ENCODE data around the gene CCDC107.

Gene CCDC107

DNA sequence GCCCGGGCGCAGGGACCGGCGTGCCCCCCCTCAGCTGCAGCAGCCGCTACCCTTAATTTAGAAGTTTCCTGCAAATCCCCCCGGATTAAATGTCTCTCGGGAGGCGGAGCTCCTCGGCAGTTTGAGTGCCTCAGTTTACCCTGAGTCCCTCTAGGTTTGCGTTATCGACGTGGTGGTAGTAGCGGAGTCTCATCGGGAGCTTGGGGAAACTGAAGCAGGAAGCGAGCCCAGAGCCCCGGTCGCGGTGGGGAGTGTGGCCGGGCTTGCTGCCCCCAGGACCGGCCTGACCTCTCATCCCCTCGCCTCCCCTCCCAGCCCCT lies 32.2 kb downstream of the CCDC107 start:
- H3K4me3 ChIP-seq (ENCODE audit: low read length) = peak overlapping the region; percentile 58
- TF ChIP-seq, protein P1, sequence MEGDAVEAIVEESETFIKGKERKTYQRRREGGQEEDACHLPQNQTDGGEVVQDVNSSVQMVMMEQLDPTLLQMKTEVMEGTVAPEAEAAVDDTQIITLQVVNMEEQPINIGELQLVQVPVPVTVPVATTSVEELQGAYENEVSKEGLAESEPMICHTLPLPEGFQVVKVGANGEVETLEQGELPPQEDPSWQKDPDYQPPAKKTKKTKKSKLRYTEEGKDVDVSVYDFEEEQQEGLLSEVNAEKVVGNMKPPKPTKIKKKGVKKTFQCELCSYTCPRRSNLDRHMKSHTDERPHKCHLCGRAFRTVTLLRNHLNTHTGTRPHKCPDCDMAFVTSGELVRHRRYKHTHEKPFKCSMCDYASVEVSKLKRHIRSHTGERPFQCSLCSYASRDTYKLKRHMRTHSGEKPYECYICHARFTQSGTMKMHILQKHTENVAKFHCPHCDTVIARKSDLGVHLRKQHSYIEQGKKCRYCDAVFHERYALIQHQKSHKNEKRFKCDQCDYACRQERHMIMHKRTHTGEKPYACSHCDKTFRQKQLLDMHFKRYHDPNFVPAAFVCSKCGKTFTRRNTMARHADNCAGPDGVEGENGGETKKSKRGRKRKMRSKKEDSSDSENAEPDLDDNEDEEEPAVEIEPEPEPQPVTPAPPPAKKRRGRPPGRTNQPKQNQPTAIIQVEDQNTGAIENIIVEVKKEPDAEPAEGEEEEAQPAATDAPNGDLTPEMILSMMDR (IDR thresholded peaks at IDR 0.05; ENCODE audit: insufficient read depth, low read depth, low read length, missing control alignments) = no peak
- no peak for DNase-seq (ENCODE audit: low read depth)

DNA sequence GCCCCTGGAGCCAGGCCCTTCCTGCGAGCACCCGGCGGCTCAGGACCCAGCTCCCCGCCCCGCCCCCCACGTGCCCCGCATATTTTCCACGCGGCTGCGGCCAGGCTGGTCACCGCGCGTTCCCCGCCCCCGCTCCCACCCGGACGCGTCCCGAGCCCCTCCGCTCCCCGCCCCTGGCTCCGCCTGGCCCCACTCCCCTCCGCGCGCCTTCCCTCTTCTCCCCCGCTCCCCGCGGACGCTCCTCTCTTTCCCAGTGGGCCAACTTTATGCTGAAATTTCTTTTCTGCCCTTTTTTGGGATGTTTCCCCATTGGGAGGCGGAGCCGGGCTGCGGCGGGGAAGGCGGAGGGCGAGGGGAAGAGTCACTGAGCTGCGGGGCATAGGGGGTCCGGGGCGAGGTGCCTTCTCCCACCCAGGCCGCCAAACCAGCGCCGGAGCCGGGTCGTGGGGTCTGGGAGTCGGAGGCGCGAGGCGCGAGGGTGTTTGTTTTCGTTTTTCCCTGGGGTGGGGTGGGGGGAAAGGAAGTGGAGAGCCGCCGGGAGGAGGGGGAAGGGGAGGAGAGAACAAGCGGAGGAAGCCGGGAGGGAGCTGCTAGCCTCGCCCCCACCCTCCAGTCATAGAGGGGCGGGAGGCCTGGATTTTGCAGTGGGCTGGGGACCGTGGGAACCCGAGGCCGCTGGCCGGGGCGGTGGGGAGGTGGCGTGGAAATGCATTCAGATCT lies 32.7 kb downstream of the CCDC107 start:
- H3K4me3 ChIP-seq (ENCODE audit: low read length) = peak overlapping the region; percentile 58
- TF ChIP-seq, protein P1 (IDR thresholded peaks at IDR 0.05; ENCODE audit: insufficient read depth, low read depth, low read length, missing control alignments) = no peak
- no peak for DNase-seq (ENCODE audit: low read depth)

DNA sequence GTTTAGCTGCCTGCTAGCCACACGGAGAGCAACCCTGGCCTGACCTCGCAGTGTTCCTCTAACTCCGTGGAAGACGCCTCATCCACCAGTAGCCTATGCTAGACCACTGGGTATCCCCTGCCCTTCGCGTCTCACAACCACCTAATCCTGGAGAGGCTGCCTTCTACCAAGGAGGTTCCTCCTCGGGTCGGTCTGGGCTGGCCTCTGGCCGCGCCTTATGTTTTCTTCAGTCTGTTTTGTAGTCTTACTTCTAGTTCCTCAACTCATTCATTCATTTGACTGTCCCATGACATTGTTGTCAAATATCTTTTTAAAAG lies 33.2 kb downstream of the CCDC107 start:
- H3K4me3 ChIP-seq (ENCODE audit: low read length) = peak overlapping the region; percentile 58
- DNase-seq (ENCODE audit: low read depth) = no peak
- TF ChIP-seq, protein P1 (IDR thresholded peaks at IDR 0.05; ENCODE audit: insufficient read depth, low read depth, low read length, missing control alignments) = no peak

- TF ChIP-seq, protein P1 (IDR thresholded peaks at IDR 0.05; ENCODE audit: insufficient read depth, low read depth, low read length, missing control alignments) = no peak
- no peak for DNase-seq (ENCODE audit: low read depth)
- H3K4me3 ChIP-seq (ENCODE audit: low read length) = no peak overlapping the region
Observed at GRCh38 chr9:35691757-35692301, 33.7 kb downstream of the CCDC107 start.

DNA sequence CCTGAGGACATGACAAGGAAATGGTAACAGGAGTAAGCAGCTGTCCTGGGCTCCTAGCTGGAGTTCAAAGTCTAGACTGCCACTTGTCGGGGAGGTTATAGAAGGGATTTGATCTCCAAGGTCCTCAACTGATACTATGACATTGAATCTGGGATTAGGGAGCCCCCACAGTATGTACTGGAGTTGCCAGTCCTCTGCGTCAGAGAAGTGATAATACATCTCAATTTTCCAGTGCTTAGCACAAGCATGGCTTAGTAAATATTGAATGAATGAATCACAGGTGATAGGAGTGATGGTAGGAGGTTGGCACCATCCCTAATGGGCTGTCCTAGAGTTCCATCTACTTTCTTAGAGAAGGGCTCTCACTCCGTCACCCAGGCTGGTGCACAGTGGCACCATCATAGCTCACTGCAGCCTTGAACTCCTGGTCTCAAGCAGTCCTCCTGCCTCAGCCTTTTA lies 37.9 kb downstream of the CCDC107 start:
- DNase-seq (ENCODE audit: low read depth) = no peak
- TF ChIP-seq, protein P1 (IDR thresholded peaks at IDR 0.05; ENCODE audit: insufficient read depth, low read depth, low read length, missing control alignments) = no peak

GRCh38 chr9:35696520-35697215 lies 38.6 kb downstream of the CCDC107 start:
- TF ChIP-seq, protein P1 (IDR thresholded peaks at IDR 0.05; ENCODE audit: insufficient read depth, low read depth, low read length, missing control alignments) = peak; percentile 96
- DNase-seq (ENCODE audit: low read depth) = peak; percentile 60
- H3K4me3 ChIP-seq (ENCODE audit: low read length) = no peak overlapping the region

More for the DNA sequence above, 37.9 kb downstream of the CCDC107 start:
- no peak overlapping the region for H3K4me3 ChIP-seq (ENCODE audit: low read length)
